Activated CD4-positive, CD25-positive, alpha-beta regulatory T cell treated with anti-CD3 and anti-CD28 coated beads, Interleukin-2, amount 50 U/mL, for 16 hours (primary cell): Measurements from ENCODE around the gene EEF2.
"Not testable (repeated sequence)": the region's sequence is repeated elsewhere in the genome, so short reads cannot be mapped to it uniquely, and the experiment has no call there.

Experiments used
- DNase-seq: peaks from one replicate; pipeline ENCODE4 v3.0.0-alpha.2; 2020; ENCODE audit warnings: low read depth, low spot score

EEF2 gene

GRCh38 chr19:3969435-3970312 lies 15.6 kb downstream of the EEF2 start:
- DNase-seq = no peak

GRCh38 chr19:3968556-3969434 lies 16.5 kb downstream of the EEF2 start:
- DNase-seq = no peak

GRCh38 chr19:3967983-3968382 lies 17.3 kb downstream of the EEF2 start:
- DNase-seq = not testable (repeated sequence)

- DNase-seq = no peak
These were observed 18.9 kb downstream of the EEF2 start for GRCh38 chr19:3966051-3967017.

- DNase-seq = no peak
These were observed 20.7 kb downstream of the EEF2 start for GRCh38 chr19:3964256-3965194.

GRCh38 chr19:3963458-3964255 lies 21.6 kb downstream of the EEF2 start:
- DNase-seq = no peak

GRCh38 chr19:3961007-3961406 lies 24.3 kb downstream of the EEF2 start:
- no peak for DNase-seq

GRCh38 chr19:3959766-3960131 lies 25.5 kb downstream of the EEF2 start:
- DNase-seq = no peak

GRCh38 chr19:3958836-3959765 lies 26.2 kb downstream of the EEF2 start:
- DNase-seq = no peak

- DNase-seq = no peak
These were observed 29.6 kb downstream of the EEF2 start for GRCh38 chr19:3955688-3956087.

GRCh38 chr19:3955276-3955675 lies 30.0 kb downstream of the EEF2 start:
- DNase-seq = not testable (repeated sequence)

- DNase-seq = no peak
These were observed 31.2 kb downstream of the EEF2 start for GRCh38 chr19:3954107-3954506.

GRCh38 chr19:3952755-3953276 lies 32.4 kb downstream of the EEF2 start:
- not testable (repeated sequence) for DNase-seq

GRCh38 chr19:3950871-3951861 lies 34.1 kb downstream of the EEF2 start:
- no peak for DNase-seq

- DNase-seq = no peak
These were observed 35.0 kb downstream of the EEF2 start for GRCh38 chr19:3949997-3950859.

- no peak for DNase-seq
These were observed 36.0 kb downstream of the EEF2 start for GRCh38 chr19:3949294-3949693.
